Endothelial cell (in vitro differentiated cells): ENCODE data around the gene ARHGAP29. TPM values are rescaled to one million over a fixed set of nuclear protein-coding genes. Genes with fewer than 3 reads are reported as not detected.

Experiments
- DNase-seq: peaks from one replicate; pipeline ENCODE4 v3.0.0; 2021; ENCODE audit warnings: low spot score
- H3K27ac Mint-ChIP-seq: one replicate; pipeline ENCODE4 v1.8.0; 2021; ENCODE audit warnings: mixed read lengths, inconsistent platforms; ENCODE audit not compliant: unreplicated experiment
- H3K27me3 Mint-ChIP-seq: one replicate; pipeline ENCODE4 v1.8.0; 2021; ENCODE audit warnings: mild to moderate bottlenecking, moderate library complexity, mixed read lengths, inconsistent platforms; ENCODE audit not compliant: unreplicated experiment
- H3K36me3 Mint-ChIP-seq: one replicate; pipeline ENCODE4 v1.8.0; 2021; ENCODE audit warnings: mild to moderate bottlenecking, low read depth, mixed read lengths, inconsistent platforms; ENCODE audit not compliant: unreplicated experiment
- H3K4me1 Mint-ChIP-seq: one replicate; pipeline ENCODE4 v1.8.0; 2021; ENCODE audit warnings: mild to moderate bottlenecking, mixed read lengths, inconsistent platforms; ENCODE audit not compliant: unreplicated experiment
- H3K4me3 Mint-ChIP-seq: one replicate; pipeline ENCODE4 v1.8.0; 2021; ENCODE audit warnings: mild to moderate bottlenecking, mixed read lengths, inconsistent platforms; ENCODE audit not compliant: unreplicated experiment
- H3K9me3 Mint-ChIP-seq: one replicate; pipeline ENCODE4 v1.8.0; 2021; ENCODE audit warnings: mixed read lengths, inconsistent platforms; ENCODE audit not compliant: unreplicated experiment
- CTCF ChIP-seq: fragments of 200-600 bp; sonication (generic); IDR thresholded peaks from one replicate; pipeline ENCODE4 v1.5.0; 2021; ENCODE audit warnings: antibody characterized with exemption; ENCODE audit not compliant: unreplicated experiment
- total RNA-seq: library from RNA; stranded (reverse); fragmentation: NEBNext Ultra II Directional; extraction: Animal tissue kit (Norgen Biotek cat#: 25700); gene quantifications from one replicate; pipeline ENCODE4 v1.2.1, GENCODE V29; 2021; ENCODE audit not compliant: unreplicated experiment

Gene ARHGAP29
- total RNA-seq, 1 donor from 2014 or later = 276 TPM

GRCh38 chr1:94283462-94283861 is 46.1 kb upstream of the ARHGAP29 start:
- Mint-ChIP-seq H3K4me1 (peaks cover 4% of the 10 kb centered on the region), H3K9me3 (no peaks in the 10 kb centered on the region), H3K4me3 (no peak overlapping the region), H3K27ac (no peak overlapping the region), H3K36me3 (no peaks in the 10 kb centered on the region), H3K27me3 (peaks cover 1% of the 10 kb centered on the region)
- TF ChIP-seq CTCF = no peak
- no peak for DNase-seq

GRCh38 chr1:94282143-94282711 is 44.8 kb upstream of the ARHGAP29 start:
- TF ChIP-seq CTCF = no peak
- Mint-ChIP-seq H3K4me1 (peaks cover 4% of the 10 kb centered on the region), H3K4me3 (no peak overlapping the region), H3K27ac (no peak overlapping the region), H3K36me3 (no peaks in the 10 kb centered on the region), H3K27me3 (peaks cover 1% of the 10 kb centered on the region), H3K9me3 (no peaks in the 10 kb centered on the region)
- no peak for DNase-seq

DNA sequence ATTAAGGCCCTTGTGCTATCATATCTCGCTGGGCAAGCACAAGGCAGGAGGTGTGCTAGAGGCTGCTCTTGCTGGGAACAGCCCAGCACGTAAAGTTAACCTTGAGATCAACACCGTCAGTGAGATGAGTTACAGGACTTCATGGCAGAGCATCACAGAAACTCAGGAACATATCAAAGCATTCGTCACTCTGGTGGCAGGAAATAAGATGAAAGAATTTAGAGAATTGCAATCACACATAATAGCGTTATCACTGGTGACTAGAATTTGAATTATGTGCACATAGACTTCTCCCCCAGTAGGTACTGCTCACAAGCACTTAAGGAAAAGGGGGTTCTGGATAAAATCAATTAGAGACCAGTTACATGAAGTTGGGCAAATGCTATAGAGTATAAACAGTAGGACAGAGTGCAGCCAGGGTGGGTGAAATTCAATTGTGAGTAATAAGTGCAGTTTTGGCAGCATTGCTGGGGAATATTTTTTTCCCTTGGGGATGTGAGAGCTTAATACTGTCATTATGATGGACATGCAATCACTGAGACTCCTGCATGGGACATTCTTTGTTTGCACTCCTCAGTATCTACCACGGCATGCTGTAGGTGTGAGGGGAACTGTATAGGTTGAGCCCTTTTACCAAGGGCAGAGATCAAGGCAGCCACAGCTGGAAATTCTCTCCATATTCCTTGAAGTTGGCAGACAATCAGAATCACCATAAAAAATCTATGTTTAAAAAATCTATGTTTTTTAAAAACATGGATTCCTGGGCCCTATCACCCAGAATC is 44.2 kb upstream of the ARHGAP29 start:
- no peak for DNase-seq
- Mint-ChIP-seq H3K4me1 (peaks cover 4% of the 10 kb centered on the region), H3K9me3 (no peaks in the 10 kb centered on the region), H3K27ac (no peak overlapping the region), H3K27me3 (peaks cover 1% of the 10 kb centered on the region), H3K4me3 (no peak overlapping the region), H3K36me3 (no peaks in the 10 kb centered on the region)
- no peak for TF ChIP-seq CTCF

DNA sequence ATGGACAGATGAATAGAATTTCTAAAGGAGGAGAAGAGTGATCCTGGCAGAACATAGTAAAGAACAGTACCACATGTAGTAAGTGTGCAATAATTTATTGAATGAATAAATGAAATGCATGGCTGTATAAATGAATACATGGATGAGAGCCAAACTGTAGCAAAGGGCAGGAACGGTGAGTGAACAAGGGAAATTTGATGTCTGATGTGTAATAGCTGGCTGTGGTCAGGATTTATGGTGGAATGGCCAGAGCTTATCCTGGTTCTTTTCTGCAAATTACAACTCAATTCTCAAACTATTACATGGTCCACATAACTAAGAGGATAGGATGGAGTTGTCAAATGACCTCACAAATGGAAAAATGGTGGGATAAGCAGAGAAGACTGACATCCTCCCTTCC is 43.2 kb upstream of the ARHGAP29 start:
- TF ChIP-seq CTCF = no peak
- DNase-seq = no peak
- Mint-ChIP-seq H3K27me3 (peaks cover 4% of the 10 kb centered on the region), H3K36me3 (no peaks in the 10 kb centered on the region), H3K4me1 (peaks cover 4% of the 10 kb centered on the region), H3K27ac (no peak overlapping the region), H3K9me3 (no peaks in the 10 kb centered on the region), H3K4me3 (no peak overlapping the region)

DNA sequence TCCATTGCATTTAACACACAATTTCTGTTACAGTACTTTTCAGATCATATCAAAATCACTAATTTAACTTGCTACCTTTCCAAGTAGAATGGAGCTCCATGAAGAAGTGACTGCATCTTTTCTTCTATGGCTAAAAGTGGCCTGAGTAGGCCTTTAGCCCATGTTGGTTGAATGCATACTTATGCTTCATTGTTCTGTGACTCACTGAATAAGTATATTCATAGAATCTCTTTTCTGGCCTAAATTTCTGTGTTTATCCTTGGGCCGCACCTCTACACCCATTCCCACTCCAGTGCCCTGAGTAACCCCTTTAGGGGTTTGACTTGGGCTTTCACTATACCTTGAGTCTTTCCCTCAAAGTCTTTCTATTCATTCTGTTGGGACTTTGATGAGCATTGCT is 42.1 kb upstream of the ARHGAP29 start:
- Mint-ChIP-seq H3K4me3 (no peak overlapping the region), H3K36me3 (no peaks in the 10 kb centered on the region), H3K27ac (no peak overlapping the region), H3K4me1 (no peaks in the 10 kb centered on the region), H3K9me3 (no peaks in the 10 kb centered on the region), H3K27me3 (peaks cover 4% of the 10 kb centered on the region)
- TF ChIP-seq CTCF = no peak
- DNase-seq = no peak
